ENCODE data around the gene PBX1. TPM values are rescaled to one million over a fixed set of nuclear protein-coding genes. Genes with fewer than 3 reads are reported as not detected.
A peak's percentile ranks its signal among the peaks of the same experiment; 100 is the strongest.

Gene PBX1
- total RNA-seq, 4 donors from 2014 or later = 89.6 to 138 (median 112) TPM

DNA sequence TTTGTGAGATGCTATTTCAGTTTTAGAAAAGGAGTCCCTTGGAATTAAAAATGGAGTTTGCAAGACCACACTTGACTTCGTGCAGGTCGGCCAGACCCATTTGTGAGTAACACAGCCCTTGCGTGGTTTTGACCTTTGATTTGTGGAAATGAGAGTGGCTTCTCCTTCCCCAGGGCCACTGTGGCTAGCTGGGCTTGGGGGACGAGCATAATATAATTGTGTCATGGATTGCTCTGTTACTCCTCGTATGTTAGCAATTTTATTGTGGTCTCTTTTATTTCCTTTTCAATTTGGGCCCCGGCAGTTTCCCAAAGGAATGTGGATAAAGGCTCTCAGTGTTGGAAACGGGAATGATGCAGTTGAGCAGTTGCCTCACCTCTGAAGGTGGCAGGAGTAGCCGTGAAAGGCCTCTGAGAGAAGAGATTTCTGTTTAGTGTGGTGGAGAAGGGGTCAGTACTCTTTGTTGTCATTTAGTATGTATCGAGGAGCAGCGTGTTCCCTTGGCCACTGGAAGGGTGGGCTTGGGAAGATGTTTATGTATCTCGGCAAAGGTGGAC, 194.6 kb downstream of the PBX1 start:
- peaks cover 54 to 86% (median 79%) of the 10 kb centered on the region in 4 donors for H3K4me1 ChIP-seq
- intact Hi-C loops (cut with DNase I) = no loop called here
- H3K36me3 ChIP-seq = no peaks in the 10 kb centered on the region
- no peaks in the 10 kb centered on the region for H3K27me3 ChIP-seq
- WGBS = 36% methylated on average over 11 of the region's 11 CpGs
- DNase-seq (ENCODE audit: extremely low spot score) = no peak
- peak overlapping the region; percentile 80 to 89 (median 88) for H3K27ac ChIP-seq (replicated peaks in 1 of 4)
- no peak for TF ChIP-seq POLR2A (IDR thresholded peaks at IDR 0.05; ENCODE audit: low read depth)
- TF ChIP-seq POLR2AphosphoS5 (IDR thresholded peaks at IDR 0.05) = no peak
- no peak for TF ChIP-seq EP300 (IDR thresholded peaks at IDR 0.05)
- TF ChIP-seq CTCF (IDR thresholded peaks at IDR 0.05) = no peak
- H3K4me3 ChIP-seq = peak overlapping the region; percentile 33 to 42 (median 36)
- no peaks in the 10 kb centered on the region for H3K9me3 ChIP-seq

DNA sequence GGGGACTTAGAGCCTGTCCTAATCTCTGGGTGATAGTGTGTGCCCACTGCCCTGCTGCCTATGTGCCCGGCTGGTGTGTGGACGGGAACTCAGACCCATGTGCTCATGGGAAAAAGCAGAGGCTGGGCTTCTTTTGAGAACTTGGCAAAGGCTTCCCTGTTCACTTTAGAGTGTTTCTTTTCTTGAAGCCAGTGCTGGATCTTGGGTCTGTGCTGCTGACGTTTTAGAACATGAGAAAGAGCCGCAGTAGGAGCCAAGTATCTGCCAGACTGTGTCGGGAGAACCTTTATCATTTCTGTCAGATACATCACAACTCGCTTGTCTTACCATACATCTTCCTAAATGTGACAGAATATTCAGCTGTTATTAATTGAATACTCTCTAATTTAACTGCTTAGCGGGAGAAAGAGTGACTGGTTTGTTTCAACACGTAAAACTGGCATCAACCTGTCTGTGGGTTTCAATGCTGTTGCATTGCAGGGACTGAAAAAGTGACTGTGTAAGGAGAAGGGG, 195.2 kb downstream of the PBX1 start:
- H3K4me1 ChIP-seq = peaks cover 50 to 86% (median 80%) of the 10 kb centered on the region in 4 donors
- TF ChIP-seq POLR2AphosphoS5 (IDR thresholded peaks at IDR 0.05) (peak; percentile 66 to 83), EP300 (IDR thresholded peaks at IDR 0.05) (peak; percentile 7), POLR2A (IDR thresholded peaks at IDR 0.05; ENCODE audit: low read depth) (no peak)
- no peak for DNase-seq (ENCODE audit: extremely low spot score)
- H3K9me3 ChIP-seq = no peaks in the 10 kb centered on the region
- WGBS = 38% methylated on average over 8 of the region's 8 CpGs
- H3K27me3 ChIP-seq = no peaks in the 10 kb centered on the region
- intact Hi-C loops (cut with DNase I) = no loop called here
- peak overlapping the region; percentile 33 to 42 (median 36) for H3K4me3 ChIP-seq
- peak overlapping the region; percentile 80 to 89 (median 88) for H3K27ac ChIP-seq (replicated peaks in 1 of 4)
- H3K36me3 ChIP-seq = no peaks in the 10 kb centered on the region

DNA sequence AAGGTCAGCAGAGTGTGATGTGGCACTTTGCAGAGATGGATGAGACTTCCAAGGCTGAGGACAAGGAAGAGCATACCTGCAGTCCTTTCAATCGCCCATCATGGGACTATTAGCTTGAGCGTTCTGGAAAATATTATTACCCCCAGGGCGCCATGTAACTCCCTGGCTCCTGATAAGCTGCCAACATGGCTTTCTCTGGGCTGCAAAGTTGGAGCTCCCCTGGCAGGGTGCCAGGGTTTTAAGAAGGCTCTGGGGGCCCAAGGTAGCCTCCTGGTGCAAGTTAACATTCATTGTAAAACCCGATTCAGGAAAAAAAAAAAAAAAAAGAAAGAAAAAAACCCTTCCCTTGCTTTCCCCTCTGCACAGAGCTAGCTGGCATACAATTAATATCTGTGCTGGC, 196.7 kb downstream of the PBX1 start:
- intact Hi-C loops (cut with DNase I) = no loop called here
- no peak for DNase-seq (ENCODE audit: extremely low spot score)
- Histone ChIP-seq H3K4me1 (peaks cover 55 to 86% (median 80%) of the 10 kb centered on the region in 4 donors), H3K36me3 (no peaks in the 10 kb centered on the region), H3K9me3 (no peaks in the 10 kb centered on the region), H3K4me3 (no peak overlapping the region), H3K27me3 (no peaks in the 10 kb centered on the region), H3K27ac (replicated peaks in 1 of 4) (peak overlapping the region; percentile 80 to 89 (median 88))
- no peak for TF ChIP-seq EP300 (IDR thresholded peaks at IDR 0.05)
- TF ChIP-seq POLR2AphosphoS5 (IDR thresholded peaks at IDR 0.05) = no peak
- no peak for TF ChIP-seq CTCF (IDR thresholded peaks at IDR 0.05)
- no peak for TF ChIP-seq POLR2A (IDR thresholded peaks at IDR 0.05; ENCODE audit: low read depth)
- WGBS = 54% methylated on average over 4 of the region's 4 CpGs

GRCh38 chr1:164756741-164757140, 197.8 kb downstream of the PBX1 start:
- H3K27me3 ChIP-seq = no peaks in the 10 kb centered on the region
- peak overlapping the region in 2 of 4 donors; percentile 3 to 21 for H3K27ac ChIP-seq (replicated peaks in 1 of 4)
- peaks cover 51 to 82% (median 78%) of the 10 kb centered on the region in 4 donors for H3K4me1 ChIP-seq
- no peak for TF ChIP-seq POLR2A (IDR thresholded peaks at IDR 0.05; ENCODE audit: low read depth)
- intact Hi-C loops (cut with DNase I) = no loop called here
- H3K9me3 ChIP-seq = no peaks in the 10 kb centered on the region
- H3K36me3 ChIP-seq = no peaks in the 10 kb centered on the region
- 97% methylated on average over 1 of the region's 1 CpG for WGBS
- no peak for DNase-seq (ENCODE audit: extremely low spot score)
- no peak overlapping the region for H3K4me3 ChIP-seq

- TF ChIP-seq CTCF (IDR thresholded peaks at IDR 0.05) (no peak), POLR2A (IDR thresholded peaks at IDR 0.05; ENCODE audit: low read depth) (no peak), EP300 (IDR thresholded peaks at IDR 0.05) (no peak), POLR2AphosphoS5 (IDR thresholded peaks at IDR 0.05) (no peak)
- Histone ChIP-seq H3K4me1 (peaks cover 46 to 73% (median 73%) of the 10 kb centered on the region in 4 donors), H3K4me3 (no peak overlapping the region), H3K9me3 (no peaks in the 10 kb centered on the region), H3K36me3 (no peaks in the 10 kb centered on the region), H3K27ac (replicated peaks in 1 of 4) (peak overlapping the region in 3 of 4 donors; percentile 3 to 76 (median 65)), H3K27me3 (no peaks in the 10 kb centered on the region)
- intact Hi-C loops (cut with DNase I) = no loop called here
- 67% methylated on average over 1 of the region's 1 CpG for WGBS
- DNase-seq (ENCODE audit: extremely low spot score) = no peak
Measured at GRCh38 chr1:164757625-164758024, 198.6 kb downstream of the PBX1 start.
